ENCODE results near the gene NCAPH2. TPM values are rescaled to one million over a fixed set of nuclear protein-coding genes. Genes with fewer than 3 reads are reported as not detected.
A peak's percentile ranks its signal among the peaks of the same experiment; 100 is the strongest.

Gene NCAPH2
- total and polyA plus RNA-seq, 2 of the 8 experiments (the other 6 are each of a cell fraction or from before 2014, with no cell fraction given) = 62.2 to 81.6 TPM

DNA sequence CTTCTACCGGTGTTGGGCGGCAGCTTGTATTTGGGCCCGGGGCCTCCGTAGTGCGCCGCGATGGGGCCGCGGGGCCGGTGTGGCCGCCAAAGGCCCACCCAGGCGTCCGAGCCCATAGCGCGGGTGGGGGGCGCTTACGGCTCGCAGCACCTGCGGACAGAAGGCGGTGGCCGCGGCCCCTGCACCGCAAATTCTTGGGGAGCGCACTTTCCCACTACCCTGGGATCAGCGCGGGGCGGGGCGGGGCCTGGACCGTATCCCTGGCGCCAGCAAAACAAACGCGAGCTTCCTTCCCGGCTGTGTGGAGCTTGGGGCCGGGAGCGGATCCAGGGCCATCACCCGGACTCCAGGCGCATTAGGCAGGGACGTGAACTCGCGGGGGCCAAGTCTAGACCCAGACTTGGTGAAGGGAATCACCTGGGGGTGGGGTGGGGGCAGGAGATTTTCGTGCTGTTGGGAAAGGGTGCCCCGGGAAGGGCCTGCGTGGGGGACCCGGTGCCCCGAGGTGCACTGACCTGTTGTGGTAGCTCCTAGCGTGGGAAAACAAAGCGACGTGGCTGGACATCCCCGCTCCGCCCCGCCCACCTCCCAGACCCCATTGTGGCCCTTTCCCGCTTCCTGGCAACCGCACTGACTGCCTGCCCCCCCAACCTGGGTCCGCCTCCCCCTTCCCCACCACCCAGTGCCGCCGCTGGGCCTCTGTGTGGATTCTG lies 24.1 kb downstream of the NCAPH2 start (continued):
- TF ChIP-seq, protein P1, sequence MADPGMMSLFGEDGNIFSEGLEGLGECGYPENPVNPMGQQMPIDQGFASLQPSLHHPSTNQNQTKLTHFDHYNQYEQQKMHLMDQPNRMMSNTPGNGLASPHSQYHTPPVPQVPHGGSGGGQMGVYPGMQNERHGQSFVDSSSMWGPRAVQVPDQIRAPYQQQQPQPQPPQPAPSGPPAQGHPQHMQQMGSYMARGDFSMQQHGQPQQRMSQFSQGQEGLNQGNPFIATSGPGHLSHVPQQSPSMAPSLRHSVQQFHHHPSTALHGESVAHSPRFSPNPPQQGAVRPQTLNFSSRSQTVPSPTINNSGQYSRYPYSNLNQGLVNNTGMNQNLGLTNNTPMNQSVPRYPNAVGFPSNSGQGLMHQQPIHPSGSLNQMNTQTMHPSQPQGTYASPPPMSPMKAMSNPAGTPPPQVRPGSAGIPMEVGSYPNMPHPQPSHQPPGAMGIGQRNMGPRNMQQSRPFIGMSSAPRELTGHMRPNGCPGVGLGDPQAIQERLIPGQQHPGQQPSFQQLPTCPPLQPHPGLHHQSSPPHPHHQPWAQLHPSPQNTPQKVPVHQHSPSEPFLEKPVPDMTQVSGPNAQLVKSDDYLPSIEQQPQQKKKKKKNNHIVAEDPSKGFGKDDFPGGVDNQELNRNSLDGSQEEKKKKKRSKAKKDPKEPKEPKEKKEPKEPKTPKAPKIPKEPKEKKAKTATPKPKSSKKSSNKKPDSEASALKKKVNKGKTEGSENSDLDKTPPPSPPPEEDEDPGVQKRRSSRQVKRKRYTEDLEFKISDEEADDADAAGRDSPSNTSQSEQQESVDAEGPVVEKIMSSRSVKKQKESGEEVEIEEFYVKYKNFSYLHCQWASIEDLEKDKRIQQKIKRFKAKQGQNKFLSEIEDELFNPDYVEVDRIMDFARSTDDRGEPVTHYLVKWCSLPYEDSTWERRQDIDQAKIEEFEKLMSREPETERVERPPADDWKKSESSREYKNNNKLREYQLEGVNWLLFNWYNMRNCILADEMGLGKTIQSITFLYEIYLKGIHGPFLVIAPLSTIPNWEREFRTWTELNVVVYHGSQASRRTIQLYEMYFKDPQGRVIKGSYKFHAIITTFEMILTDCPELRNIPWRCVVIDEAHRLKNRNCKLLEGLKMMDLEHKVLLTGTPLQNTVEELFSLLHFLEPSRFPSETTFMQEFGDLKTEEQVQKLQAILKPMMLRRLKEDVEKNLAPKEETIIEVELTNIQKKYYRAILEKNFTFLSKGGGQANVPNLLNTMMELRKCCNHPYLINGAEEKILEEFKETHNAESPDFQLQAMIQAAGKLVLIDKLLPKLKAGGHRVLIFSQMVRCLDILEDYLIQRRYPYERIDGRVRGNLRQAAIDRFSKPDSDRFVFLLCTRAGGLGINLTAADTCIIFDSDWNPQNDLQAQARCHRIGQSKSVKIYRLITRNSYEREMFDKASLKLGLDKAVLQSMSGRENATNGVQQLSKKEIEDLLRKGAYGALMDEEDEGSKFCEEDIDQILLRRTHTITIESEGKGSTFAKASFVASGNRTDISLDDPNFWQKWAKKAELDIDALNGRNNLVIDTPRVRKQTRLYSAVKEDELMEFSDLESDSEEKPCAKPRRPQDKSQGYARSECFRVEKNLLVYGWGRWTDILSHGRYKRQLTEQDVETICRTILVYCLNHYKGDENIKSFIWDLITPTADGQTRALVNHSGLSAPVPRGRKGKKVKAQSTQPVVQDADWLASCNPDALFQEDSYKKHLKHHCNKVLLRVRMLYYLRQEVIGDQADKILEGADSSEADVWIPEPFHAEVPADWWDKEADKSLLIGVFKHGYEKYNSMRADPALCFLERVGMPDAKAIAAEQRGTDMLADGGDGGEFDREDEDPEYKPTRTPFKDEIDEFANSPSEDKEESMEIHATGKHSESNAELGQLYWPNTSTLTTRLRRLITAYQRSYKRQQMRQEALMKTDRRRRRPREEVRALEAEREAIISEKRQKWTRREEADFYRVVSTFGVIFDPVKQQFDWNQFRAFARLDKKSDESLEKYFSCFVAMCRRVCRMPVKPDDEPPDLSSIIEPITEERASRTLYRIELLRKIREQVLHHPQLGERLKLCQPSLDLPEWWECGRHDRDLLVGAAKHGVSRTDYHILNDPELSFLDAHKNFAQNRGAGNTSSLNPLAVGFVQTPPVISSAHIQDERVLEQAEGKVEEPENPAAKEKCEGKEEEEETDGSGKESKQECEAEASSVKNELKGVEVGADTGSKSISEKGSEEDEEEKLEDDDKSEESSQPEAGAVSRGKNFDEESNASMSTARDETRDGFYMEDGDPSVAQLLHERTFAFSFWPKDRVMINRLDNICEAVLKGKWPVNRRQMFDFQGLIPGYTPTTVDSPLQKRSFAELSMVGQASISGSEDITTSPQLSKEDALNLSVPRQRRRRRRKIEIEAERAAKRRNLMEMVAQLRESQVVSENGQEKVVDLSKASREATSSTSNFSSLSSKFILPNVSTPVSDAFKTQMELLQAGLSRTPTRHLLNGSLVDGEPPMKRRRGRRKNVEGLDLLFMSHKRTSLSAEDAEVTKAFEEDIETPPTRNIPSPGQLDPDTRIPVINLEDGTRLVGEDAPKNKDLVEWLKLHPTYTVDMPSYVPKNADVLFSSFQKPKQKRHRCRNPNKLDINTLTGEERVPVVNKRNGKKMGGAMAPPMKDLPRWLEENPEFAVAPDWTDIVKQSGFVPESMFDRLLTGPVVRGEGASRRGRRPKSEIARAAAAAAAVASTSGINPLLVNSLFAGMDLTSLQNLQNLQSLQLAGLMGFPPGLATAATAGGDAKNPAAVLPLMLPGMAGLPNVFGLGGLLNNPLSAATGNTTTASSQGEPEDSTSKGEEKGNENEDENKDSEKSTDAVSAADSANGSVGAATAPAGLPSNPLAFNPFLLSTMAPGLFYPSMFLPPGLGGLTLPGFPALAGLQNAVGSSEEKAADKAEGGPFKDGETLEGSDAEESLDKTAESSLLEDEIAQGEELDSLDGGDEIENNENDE (IDR thresholded peaks at IDR 0.05; ENCODE audit: insufficient replicate concordance, low read length) = no peak
- no peak for TF ChIP-seq TCF12 (IDR thresholded peaks at IDR 0.05; ENCODE audit: low read depth, low read length)
- TF ChIP-seq NRF1 (IDR thresholded peaks at IDR 0.05; ENCODE audit: low read depth, low read length) = no peak
- TF ChIP-seq SAP30 (IDR thresholded peaks at IDR 0.05; ENCODE audit: insufficient read depth, insufficient replicate concordance, low read length) = no peak
- TF ChIP-seq RBBP5 (IDR thresholded peaks at IDR 0.05; ENCODE audit: borderline replicate concordance, low read depth, low read length) = no peak
- TF ChIP-seq CEBPB (IDR thresholded peaks at IDR 0.05; ENCODE audit: low read depth, low read length) = no peak
- peak; percentile 32 for TF ChIP-seq SUZ12 (IDR thresholded peaks at IDR 0.05; ENCODE audit: low read length)
- TF ChIP-seq KDM1A (IDR thresholded peaks at IDR 0.05; ENCODE audit: borderline replicate concordance, low read length) = no peak
- TF ChIP-seq CREB1 (IDR thresholded peaks at IDR 0.05) = no peak
- no peak for TF ChIP-seq SP4 (IDR thresholded peaks at IDR 0.05; ENCODE audit: low read length)

Measured in H1 (cell line).